Endothelial cell of umbilical vein (primary cell): ENCODE data around the gene DISP3. TPM values are rescaled to one million over a fixed set of nuclear protein-coding genes. Genes with fewer than 3 reads are reported as not detected.

ENCODE experiments used
- BruUV-seq: library from RNA; stranded (reverse); fragments of 400-500 nt; replicated peaks from 2 replicates; lab custom pipeline; 2021; lab: Mats Ljungman, UMichigan
- CTCF ChIA-PET: fragments of 300-600, 350-600 bp; sonication (Branson Sonifier 250); formaldehyde crosslinking; loops from one replicate; lab custom pipeline; 2021; ENCODE audit warnings: antibody characterized with exemption, inconsistent platforms; lab: Charles Lee
- POLR2A ChIA-PET: fragments of 300-600, 350-600 bp; sonication (Branson Sonifier 250); formaldehyde crosslinking; loops from one replicate; lab custom pipeline; 2021; ENCODE audit warnings: antibody characterized with exemption, inconsistent platforms; lab: Charles Lee
- DNase-seq: peaks from one replicate; pipeline ENCODE4 v3.0.0-alpha.2; 2011; ENCODE audit warnings: low read depth, low spot score
- FAIRE-seq: peaks from 2 replicates; lab custom pipeline; 2011; peaks lifted over from hg19 to GRCh38; lab: Jason Lieb, UNC
- H2AFZ ChIP-seq: 2 replicates; pipeline ENCODE4 v1.6.0; 2012; ENCODE audit warnings: low read depth, low read length, control low read depth, inconsistent platforms
- H3K27ac ChIP-seq: 2 replicates; pipeline ENCODE4 v1.5.1; 2011; ENCODE audit warnings: low read depth, mild to moderate bottlenecking, control low read depth, low read length, moderate library complexity; ENCODE audit not compliant: insufficient read depth
- H3K27me3 ChIP-seq, 2 experiments: 2 replicates each; pipeline versions ENCODE4 v1.6.0 to v1.6.1; 2011; ENCODE audit warnings: low read length in 2 of 2, mixed read lengths in 1 of 2; ENCODE audit not compliant: control insufficient read depth in 2 of 2, insufficient read depth in 2 of 2
- H3K36me3 ChIP-seq, 2 experiments: 2 replicates in 1 of 2; 3 replicates in 1 of 2; pipeline ENCODE4 v1.5.1; 2011; ENCODE audit warnings: low read length in 2 of 2, mild to moderate bottlenecking in 1 of 2, moderate library complexity in 1 of 2; ENCODE audit not compliant: control insufficient read depth in 2 of 2, insufficient read depth in 2 of 2; ENCODE audit errors: extremely low read depth in 1 of 2
- H3K4me1 ChIP-seq: 3 replicates; pipeline ENCODE4 v1.5.1; 2011; ENCODE audit warnings: mild to moderate bottlenecking, low read length; ENCODE audit not compliant: control insufficient read depth, insufficient read depth; ENCODE audit errors: extremely low read depth
- H3K4me2 ChIP-seq: 2 replicates; pipeline ENCODE4 v1.6.1; 2011; ENCODE audit warnings: low read length, control low read depth, mixed read lengths; ENCODE audit not compliant: insufficient read depth
- H3K4me3 ChIP-seq, 3 experiments: fragments of 200-600 bp in 1 of 3; sonication (generic), shearing (Covaris generic) in 1 of 3; replicated peaks in 1 of 3; 2 replicates each; pipeline ENCODE4 v1.5.1; 2011 to 2016; ENCODE audit warnings: control low read depth in 3 of 3, low read length in 3 of 3, mild to moderate bottlenecking in 2 of 3, inconsistent platforms in 1 of 3, low read depth in 1 of 3, moderate library complexity in 1 of 3; ENCODE audit not compliant: insufficient read depth in 1 of 3
- H3K79me2 ChIP-seq: 2 replicates; pipeline ENCODE4 v1.6.0; 2012; ENCODE audit warnings: low read length, inconsistent platforms; ENCODE audit not compliant: control insufficient read depth, insufficient read depth
- H3K9ac ChIP-seq: replicated peaks from 2 replicates; pipeline ENCODE3; 2011; ENCODE audit warnings: low read length, control low read depth; ENCODE audit not compliant: insufficient read depth; ENCODE audit errors: extremely low read depth
- H3K9me1 ChIP-seq: replicated peaks from 3 replicates; pipeline ENCODE4 v1.6.0; 2011; ENCODE audit warnings: mild to moderate bottlenecking, low read length; ENCODE audit not compliant: control insufficient read depth, insufficient read depth; ENCODE audit errors: extremely low read depth
- H3K9me3 ChIP-seq: replicated peaks from 2 replicates; pipeline ENCODE4 v1.5.1; 2012; ENCODE audit warnings: low read length, inconsistent platforms; ENCODE audit not compliant: control insufficient read depth, insufficient read depth
- H4K20me1 ChIP-seq: replicated peaks from 2 replicates; pipeline ENCODE3; 2011; ENCODE audit warnings: mild to moderate bottlenecking, low read length; ENCODE audit not compliant: control insufficient read depth, insufficient read depth; ENCODE audit errors: extremely low read depth
- EZH2 ChIP-seq: IDR thresholded peaks from 2 replicates; pipeline ENCODE4 v1.6.1; 2012; ENCODE audit warnings: borderline replicate concordance, low read depth, mild to moderate bottlenecking, moderate library complexity, low read length, inconsistent platforms; ENCODE audit not compliant: severe bottlenecking
- FOS ChIP-seq: IDR thresholded peaks from 2 replicates; pipeline ENCODE4 v1.6.1; 2011; ENCODE audit warnings: mild to moderate bottlenecking, low read length, moderate library complexity, borderline replicate concordance; ENCODE audit not compliant: insufficient read depth
- GATA2 ChIP-seq: IDR thresholded peaks from 2 replicates; pipeline ENCODE4 v1.7.0; 2011; ENCODE audit warnings: low read depth, mild to moderate bottlenecking, moderate library complexity, mixed read lengths, low read length; ENCODE audit not compliant: insufficient read length, insufficient read depth
- JUN ChIP-seq: IDR thresholded peaks from 2 replicates; pipeline ENCODE4 v1.6.1; 2011; ENCODE audit warnings: borderline replicate concordance, low read depth; ENCODE audit not compliant: insufficient read length, insufficient read depth
- MYC ChIP-seq: IDR thresholded peaks from one replicate; pipeline ENCODE4 v1.6.1; 2011; ENCODE audit warnings: mild to moderate bottlenecking, low read depth, low read length
- POLR2A ChIP-seq: IDR thresholded peaks from 2 replicates; pipeline ENCODE4 v1.6.1; 2012; ENCODE audit warnings: low read depth, mild to moderate bottlenecking, control low read depth, low read length
- POLR2AphosphoS5 ChIP-seq: IDR thresholded peaks from 2 replicates; pipeline ENCODE4 v1.6.1; 2012; ENCODE audit warnings: low read depth, mild to moderate bottlenecking, control low read depth, low read length, moderate library complexity; ENCODE audit not compliant: insufficient read depth
- dilution Hi-C: fragments of 300-500 bp; cut with MboI; formaldehyde crosslinking; loops from one replicate; pipeline ENCODE4 v1.15.0; 2019; ENCODE audit warnings: low sequenced_read_pairs; ENCODE audit not compliant: extremely low pct_ligation_motif_present
- intact Hi-C: fragments of 100-400 bp; cut with micrococcal nuclease; formaldehyde crosslinking; loops from one replicate; pipeline ENCODE4 v1.10.0; 2022
- polyA plus RNA-seq, 4 experiments: library from polyadenylated mRNA; depleted of rRNA in 3 of 4; stranded (reverse) in 3 of 4; unstranded in 1 of 4; fragments of >200 nt; gene quantifications; 2 replicates each; pipeline versions ENCODE4 v1.2.1 to v1.2.3, GENCODE V29; 2011 to 2012; ENCODE audit warnings: missing spikeins in 1 of 4
- total RNA-seq: library from RNA; stranded (reverse); gene quantifications from 2 replicates; pipeline ENCODE4 v1.2.3, GENCODE V29; 2021
- TF ChIP-seq, protein P1 (sequence below), 2 donors: IDR thresholded peaks; 1 replicate in 1 of 2; 2 replicates in 1 of 2; pipeline ENCODE4 v1.5.1; 2011; ENCODE audit warnings: low read length in 2 of 2, mild to moderate bottlenecking in 2 of 2, moderate library complexity in 2 of 2, control low read depth in 1 of 2, inconsistent platforms in 1 of 2, low read depth in 1 of 2; ENCODE audit not compliant: insufficient read depth in 1 of 2; ENCODE audit errors: extremely low read depth in 1 of 2
- TF ChIP-seq, protein P2 (sequence below): IDR thresholded peaks from 2 replicates; pipeline ENCODE4 v1.6.1; 2011; ENCODE audit not compliant: insufficient read depth, insufficient read length

Gene DISP3
- total and polyA plus RNA-seq, 2 donors (not counting 3 experiments of a cell fraction or from before 2014, with no cell fraction given) = 0.26 to 0.49 TPM

DNA sequence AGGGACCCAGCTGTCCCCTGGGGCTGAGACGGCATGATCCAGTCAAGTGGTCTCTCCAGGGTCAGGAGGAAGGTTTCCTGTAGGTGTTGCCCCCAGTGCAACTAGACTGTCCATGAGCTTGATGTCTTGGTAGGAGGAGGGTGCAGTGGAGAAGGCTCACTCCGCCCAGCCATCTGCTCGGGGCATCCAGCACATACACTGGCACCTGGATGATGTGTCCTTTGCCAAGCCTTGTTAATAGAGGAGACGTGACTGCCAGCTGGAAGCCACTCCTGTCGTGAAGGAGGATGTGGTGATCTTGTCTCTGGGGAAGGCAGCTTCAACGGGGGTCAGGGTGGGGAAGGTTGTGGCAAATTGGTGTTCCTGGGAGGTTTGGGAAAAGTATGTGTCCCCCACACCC lies 6.2 kb downstream of the DISP3 start:
- no peak overlapping the region for H3K4me3 ChIP-seq
- no peaks in the 10 kb centered on the region for H3K4me1 ChIP-seq
- DNase-seq = no peak
- no peak overlapping the region for H3K9ac ChIP-seq
- H3K36me3 ChIP-seq = no peaks in the 10 kb centered on the region
- no peaks in the 10 kb centered on the region for H4K20me1 ChIP-seq
- BruUV-seq = no TSS peak
- H3K27ac ChIP-seq = no peak overlapping the region
- H3K9me3 ChIP-seq = no peaks in the 10 kb centered on the region
- H2AFZ ChIP-seq = no peak overlapping the region
- ChIA-PET POLR2A (no interaction called here), CTCF (no interaction called here)
- H3K4me2 ChIP-seq = no peak overlapping the region
- H3K27me3 ChIP-seq = peaks cover 3% of the 10 kb centered on the region in 2 experiments
- intact Hi-C loops (no loop called here), dilution Hi-C loops (no loop called here)
- no peaks in the 10 kb centered on the region for H3K79me2 ChIP-seq
- H3K9me1 ChIP-seq = no peaks in the 10 kb centered on the region
- no peak for FAIRE-seq
- TF ChIP-seq MYC (no peak), POLR2AphosphoS5 (no peak), GATA2 (no peak), POLR2A (no peak), FOS (no peak), EZH2 (no peak), JUN (no peak)
- TF ChIP-seq, protein P1, sequence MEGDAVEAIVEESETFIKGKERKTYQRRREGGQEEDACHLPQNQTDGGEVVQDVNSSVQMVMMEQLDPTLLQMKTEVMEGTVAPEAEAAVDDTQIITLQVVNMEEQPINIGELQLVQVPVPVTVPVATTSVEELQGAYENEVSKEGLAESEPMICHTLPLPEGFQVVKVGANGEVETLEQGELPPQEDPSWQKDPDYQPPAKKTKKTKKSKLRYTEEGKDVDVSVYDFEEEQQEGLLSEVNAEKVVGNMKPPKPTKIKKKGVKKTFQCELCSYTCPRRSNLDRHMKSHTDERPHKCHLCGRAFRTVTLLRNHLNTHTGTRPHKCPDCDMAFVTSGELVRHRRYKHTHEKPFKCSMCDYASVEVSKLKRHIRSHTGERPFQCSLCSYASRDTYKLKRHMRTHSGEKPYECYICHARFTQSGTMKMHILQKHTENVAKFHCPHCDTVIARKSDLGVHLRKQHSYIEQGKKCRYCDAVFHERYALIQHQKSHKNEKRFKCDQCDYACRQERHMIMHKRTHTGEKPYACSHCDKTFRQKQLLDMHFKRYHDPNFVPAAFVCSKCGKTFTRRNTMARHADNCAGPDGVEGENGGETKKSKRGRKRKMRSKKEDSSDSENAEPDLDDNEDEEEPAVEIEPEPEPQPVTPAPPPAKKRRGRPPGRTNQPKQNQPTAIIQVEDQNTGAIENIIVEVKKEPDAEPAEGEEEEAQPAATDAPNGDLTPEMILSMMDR (IDR thresholded peaks at IDR 0.05; ENCODE audit: extremely low read depth in 1 of 2, insufficient read depth in 1 of 2, low read depth in 1 of 2, low read length in 2 of 2) = no peak
- TF ChIP-seq, protein P2, sequence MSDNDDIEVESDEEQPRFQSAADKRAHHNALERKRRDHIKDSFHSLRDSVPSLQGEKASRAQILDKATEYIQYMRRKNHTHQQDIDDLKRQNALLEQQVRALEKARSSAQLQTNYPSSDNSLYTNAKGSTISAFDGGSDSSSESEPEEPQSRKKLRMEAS = no peak
